Endothelial cell of umbilical vein (primary cell): ENCODE results near the gene PPM1N. TPM values are rescaled to one million over a fixed set of nuclear protein-coding genes. Genes with fewer than 3 reads are reported as not detected.

ENCODE experiments used
- BruUV-seq: library from RNA; stranded (reverse); fragments of 400-500 nt; replicated peaks from 2 replicates; lab custom pipeline; 2021; lab: Mats Ljungman, UMichigan
- CTCF ChIA-PET: fragments of 300-600, 350-600 bp; sonication (Branson Sonifier 250); formaldehyde crosslinking; loops from one replicate; lab custom pipeline; 2021; ENCODE audit warnings: antibody characterized with exemption, inconsistent platforms; lab: Charles Lee
- POLR2A ChIA-PET: fragments of 300-600, 350-600 bp; sonication (Branson Sonifier 250); formaldehyde crosslinking; loops from one replicate; lab custom pipeline; 2021; ENCODE audit warnings: antibody characterized with exemption, inconsistent platforms; lab: Charles Lee
- DNase-seq: peaks from one replicate; pipeline ENCODE4 v3.0.0-alpha.2; 2011; ENCODE audit warnings: low read depth, low spot score
- FAIRE-seq: peaks from 2 replicates; lab custom pipeline; 2011; peaks lifted over from hg19 to GRCh38; lab: Jason Lieb, UNC
- H2AFZ ChIP-seq: 2 replicates; pipeline ENCODE4 v1.6.0; 2012; ENCODE audit warnings: low read depth, low read length, control low read depth, inconsistent platforms
- H3K27ac ChIP-seq: 2 replicates; pipeline ENCODE4 v1.5.1; 2011; ENCODE audit warnings: low read depth, mild to moderate bottlenecking, control low read depth, low read length, moderate library complexity; ENCODE audit not compliant: insufficient read depth
- H3K27me3 ChIP-seq, 2 experiments: 2 replicates each; pipeline versions ENCODE4 v1.6.0 to v1.6.1; 2011; ENCODE audit warnings: low read length in 2 of 2, mixed read lengths in 1 of 2; ENCODE audit not compliant: control insufficient read depth in 2 of 2, insufficient read depth in 2 of 2
- H3K36me3 ChIP-seq, 2 experiments: 2 replicates in 1 of 2; 3 replicates in 1 of 2; pipeline ENCODE4 v1.5.1; 2011; ENCODE audit warnings: low read length in 2 of 2, mild to moderate bottlenecking in 1 of 2, moderate library complexity in 1 of 2; ENCODE audit not compliant: control insufficient read depth in 2 of 2, insufficient read depth in 2 of 2; ENCODE audit errors: extremely low read depth in 1 of 2
- H3K4me1 ChIP-seq: 3 replicates; pipeline ENCODE4 v1.5.1; 2011; ENCODE audit warnings: mild to moderate bottlenecking, low read length; ENCODE audit not compliant: control insufficient read depth, insufficient read depth; ENCODE audit errors: extremely low read depth
- H3K4me2 ChIP-seq: 2 replicates; pipeline ENCODE4 v1.6.1; 2011; ENCODE audit warnings: low read length, control low read depth, mixed read lengths; ENCODE audit not compliant: insufficient read depth
- H3K4me3 ChIP-seq, 3 experiments: fragments of 200-600 bp in 1 of 3; sonication (generic), shearing (Covaris generic) in 1 of 3; replicated peaks in 1 of 3; 2 replicates each; pipeline ENCODE4 v1.5.1; 2011 to 2016; ENCODE audit warnings: control low read depth in 3 of 3, low read length in 3 of 3, mild to moderate bottlenecking in 2 of 3, inconsistent platforms in 1 of 3, low read depth in 1 of 3, moderate library complexity in 1 of 3; ENCODE audit not compliant: insufficient read depth in 1 of 3
- H3K79me2 ChIP-seq: 2 replicates; pipeline ENCODE4 v1.6.0; 2012; ENCODE audit warnings: low read length, inconsistent platforms; ENCODE audit not compliant: control insufficient read depth, insufficient read depth
- H3K9ac ChIP-seq: replicated peaks from 2 replicates; pipeline ENCODE3; 2011; ENCODE audit warnings: low read length, control low read depth; ENCODE audit not compliant: insufficient read depth; ENCODE audit errors: extremely low read depth
- H3K9me1 ChIP-seq: replicated peaks from 3 replicates; pipeline ENCODE4 v1.6.0; 2011; ENCODE audit warnings: mild to moderate bottlenecking, low read length; ENCODE audit not compliant: control insufficient read depth, insufficient read depth; ENCODE audit errors: extremely low read depth
- H3K9me3 ChIP-seq: replicated peaks from 2 replicates; pipeline ENCODE4 v1.5.1; 2012; ENCODE audit warnings: low read length, inconsistent platforms; ENCODE audit not compliant: control insufficient read depth, insufficient read depth
- H4K20me1 ChIP-seq: replicated peaks from 2 replicates; pipeline ENCODE3; 2011; ENCODE audit warnings: mild to moderate bottlenecking, low read length; ENCODE audit not compliant: control insufficient read depth, insufficient read depth; ENCODE audit errors: extremely low read depth
- CTCF ChIP-seq, 2 donors: IDR thresholded peaks; 1 replicate in 1 of 2; 2 replicates in 1 of 2; pipeline ENCODE4 v1.5.1; 2011; ENCODE audit warnings: low read length in 2 of 2, mild to moderate bottlenecking in 2 of 2, moderate library complexity in 2 of 2, control low read depth in 1 of 2, inconsistent platforms in 1 of 2, low read depth in 1 of 2; ENCODE audit not compliant: insufficient read depth in 1 of 2; ENCODE audit errors: extremely low read depth in 1 of 2
- EZH2 ChIP-seq: IDR thresholded peaks from 2 replicates; pipeline ENCODE4 v1.6.1; 2012; ENCODE audit warnings: borderline replicate concordance, low read depth, mild to moderate bottlenecking, moderate library complexity, low read length, inconsistent platforms; ENCODE audit not compliant: severe bottlenecking
- FOS ChIP-seq: IDR thresholded peaks from 2 replicates; pipeline ENCODE4 v1.6.1; 2011; ENCODE audit warnings: mild to moderate bottlenecking, low read length, moderate library complexity, borderline replicate concordance; ENCODE audit not compliant: insufficient read depth
- GATA2 ChIP-seq: IDR thresholded peaks from 2 replicates; pipeline ENCODE4 v1.7.0; 2011; ENCODE audit warnings: low read depth, mild to moderate bottlenecking, moderate library complexity, mixed read lengths, low read length; ENCODE audit not compliant: insufficient read length, insufficient read depth
- JUN ChIP-seq: IDR thresholded peaks from 2 replicates; pipeline ENCODE4 v1.6.1; 2011; ENCODE audit warnings: borderline replicate concordance, low read depth; ENCODE audit not compliant: insufficient read length, insufficient read depth
- MAX ChIP-seq: IDR thresholded peaks from 2 replicates; pipeline ENCODE4 v1.6.1; 2011; ENCODE audit not compliant: insufficient read depth, insufficient read length
- MYC ChIP-seq: IDR thresholded peaks from one replicate; pipeline ENCODE4 v1.6.1; 2011; ENCODE audit warnings: mild to moderate bottlenecking, low read depth, low read length
- POLR2A ChIP-seq: IDR thresholded peaks from 2 replicates; pipeline ENCODE4 v1.6.1; 2012; ENCODE audit warnings: low read depth, mild to moderate bottlenecking, control low read depth, low read length
- POLR2AphosphoS5 ChIP-seq: IDR thresholded peaks from 2 replicates; pipeline ENCODE4 v1.6.1; 2012; ENCODE audit warnings: low read depth, mild to moderate bottlenecking, control low read depth, low read length, moderate library complexity; ENCODE audit not compliant: insufficient read depth
- dilution Hi-C: fragments of 300-500 bp; cut with MboI; formaldehyde crosslinking; loops from one replicate; pipeline ENCODE4 v1.15.0; 2019; ENCODE audit warnings: low sequenced_read_pairs; ENCODE audit not compliant: extremely low pct_ligation_motif_present
- intact Hi-C: fragments of 100-400 bp; cut with micrococcal nuclease; formaldehyde crosslinking; loops from one replicate; pipeline ENCODE4 v1.10.0; 2022
- polyA plus RNA-seq, 4 experiments: library from polyadenylated mRNA; depleted of rRNA in 3 of 4; stranded (reverse) in 3 of 4; unstranded in 1 of 4; fragments of >200 nt; gene quantifications; 2 replicates each; pipeline versions ENCODE4 v1.2.1 to v1.2.3, GENCODE V29; 2011 to 2012; ENCODE audit warnings: missing spikeins in 1 of 4
- total RNA-seq: library from RNA; stranded (reverse); gene quantifications from 2 replicates; pipeline ENCODE4 v1.2.3, GENCODE V29; 2021

PPM1N gene
- total and polyA plus RNA-seq, 2 donors (not counting 3 experiments of a cell fraction or from before 2014, with no cell fraction given) = 0.40 to 0.48 TPM

DNA sequence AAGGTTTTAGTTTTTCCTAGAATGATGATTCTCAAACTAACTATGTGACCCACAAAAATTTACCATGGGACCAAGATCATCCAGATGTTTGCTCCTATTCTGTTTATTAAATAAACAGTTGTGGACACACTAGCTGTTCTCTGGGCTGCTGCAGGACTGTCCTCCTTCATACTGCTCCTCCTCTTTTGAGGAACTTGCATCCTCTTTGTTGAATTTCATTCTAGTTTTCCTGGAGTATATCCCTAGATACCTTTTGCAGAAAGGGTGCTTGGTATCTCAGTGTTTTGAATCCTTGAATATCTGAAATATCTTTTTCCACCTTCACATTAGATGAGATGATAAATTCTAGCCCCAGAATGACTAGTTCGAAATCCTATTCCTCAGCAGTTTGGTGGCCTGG, 33.1 kb downstream of the PPM1N start:
- no peak overlapping the region for H3K4me3 ChIP-seq
- H3K4me1 ChIP-seq = no peaks in the 10 kb centered on the region
- FAIRE-seq (peak; percentile 37), DNase-seq (no peak)
- no peak overlapping the region for H2AFZ ChIP-seq
- H3K9me3 ChIP-seq = no peaks in the 10 kb centered on the region
- BruUV-seq = no TSS peak
- H3K9me1 ChIP-seq = no peaks in the 10 kb centered on the region
- dilution Hi-C loops = no loop called here
- peaks cover 0 to 5% of the 10 kb centered on the region in 2 experiments for H3K36me3 ChIP-seq
- CTCF ChIA-PET = interaction anchor here (1.7 kb wide), 1 partner anchor 111 kb away, joined by 7 read pairs; no protein-coding TSS in a partner anchor
- no peak overlapping the region for H3K27ac ChIP-seq
- intact Hi-C loops = no loop called here
- no peaks in the 10 kb centered on the region for H4K20me1 ChIP-seq
- H3K79me2 ChIP-seq = no peaks in the 10 kb centered on the region
- no peaks in the 10 kb centered on the region for H3K27me3 ChIP-seq
- no peak overlapping the region for H3K4me2 ChIP-seq
- POLR2A ChIA-PET = no interaction called here
- no peak overlapping the region for H3K9ac ChIP-seq
- no peak for TF ChIP-seq POLR2AphosphoS5
- no peak for TF ChIP-seq FOS
- TF ChIP-seq GATA2 = no peak
- no peak for TF ChIP-seq EZH2
- no peak for TF ChIP-seq POLR2A
- TF ChIP-seq JUN = no peak
- TF ChIP-seq MYC = no peak
- no peak for TF ChIP-seq MAX
- no peak for TF ChIP-seq CTCF (IDR thresholded peaks at IDR 0.05; ENCODE audit: extremely low read depth in 1 of 2, insufficient read depth in 1 of 2, low read depth in 1 of 2, low read length in 2 of 2)
